Osteoblast (primary cell): ENCODE measurements around the gene FFAR3. TPM values are rescaled to one million over a fixed set of nuclear protein-coding genes. Genes with fewer than 3 reads are reported as not detected.
"Not testable (repeated sequence)": the region's sequence is repeated elsewhere in the genome, so short reads cannot be mapped to it uniquely, and the experiment has no call there.

ENCODE experiments used
- DNase-seq: peaks from one replicate; pipeline ENCODE4 v3.0.0; 2011; ENCODE audit warnings: low spot score, mixed read lengths; ENCODE audit not compliant: insufficient read length; ENCODE audit errors: missing footprints
- H2AFZ ChIP-seq: 2 replicates; pipeline ENCODE4 v1.6.0; 2011; ENCODE audit warnings: mild to moderate bottlenecking, low read length
- H3K27ac ChIP-seq: 2 replicates; pipeline ENCODE4 v1.5.1; 2011; ENCODE audit warnings: mild to moderate bottlenecking, low read depth, low read length, moderate library complexity
- H3K27me3 ChIP-seq: 2 replicates; pipeline ENCODE4 v1.6.0; 2012; ENCODE audit warnings: mild to moderate bottlenecking, control low read depth, inconsistent platforms, low read length, moderate library complexity; ENCODE audit not compliant: insufficient read depth
- H3K36me3 ChIP-seq: 2 replicates; pipeline ENCODE4 v1.5.1; 2011; ENCODE audit warnings: mild to moderate bottlenecking, low read length, control low read depth, moderate library complexity; ENCODE audit not compliant: insufficient read depth
- H3K4me1 ChIP-seq: 2 replicates; pipeline ENCODE4 v1.5.1; 2011; ENCODE audit warnings: mild to moderate bottlenecking, low read length, control low read depth, moderate library complexity; ENCODE audit not compliant: insufficient read depth
- H3K4me2 ChIP-seq: 2 replicates; pipeline ENCODE4 v1.6.0; 2011; ENCODE audit warnings: mild to moderate bottlenecking, low read length; ENCODE audit not compliant: insufficient read depth
- H3K4me3 ChIP-seq: fragments of 200-600 bp; sonication (generic); 3 replicates; pipeline ENCODE4 v1.5.1; 2012; ENCODE audit warnings: mild to moderate bottlenecking, low read length, inconsistent platforms; ENCODE audit not compliant: insufficient read depth
- H3K79me2 ChIP-seq: 2 replicates; pipeline ENCODE4 v1.6.0; 2012; ENCODE audit warnings: mild to moderate bottlenecking, low read length, control low read depth, inconsistent platforms; ENCODE audit not compliant: insufficient read depth
- H3K9me3 ChIP-seq: 2 replicates; pipeline ENCODE4 v1.5.1; 2011; ENCODE audit warnings: low read depth, low read length, control low read depth
- H4K20me1 ChIP-seq: 2 replicates; pipeline ENCODE4 v1.6.0; 2012; ENCODE audit warnings: mild to moderate bottlenecking, low read length, control low read depth; ENCODE audit not compliant: insufficient read depth
- CTCF ChIP-seq: IDR thresholded peaks from 2 replicates; pipeline ENCODE4 v1.5.1; 2011; ENCODE audit warnings: mild to moderate bottlenecking, low read depth, low read length, moderate library complexity; ENCODE audit errors: extremely low read depth
- total RNA-seq: library from RNA; depleted of rRNA; stranded (reverse); fragments of >200 nt; gene quantifications from 2 replicates; pipeline ENCODE4 v1.2.3, GENCODE V29; 2012

The FFAR3 gene
- total RNA-seq, 1 donor = not detected

- Histone ChIP-seq H3K9me3 (no peaks in the 10 kb centered on the region), H3K4me1 (no peaks in the 10 kb centered on the region), H3K27me3 (no peaks in the 10 kb centered on the region), H2AFZ (no peak overlapping the region), H3K4me3 (no peak overlapping the region), H3K79me2 (no peaks in the 10 kb centered on the region), H3K4me2 (no peak overlapping the region), H4K20me1 (no peaks in the 10 kb centered on the region), H3K36me3 (no peaks in the 10 kb centered on the region), H3K27ac (no peak overlapping the region)
- TF ChIP-seq CTCF = no peak
- no peak for DNase-seq
Observed at GRCh38 chr19:35373492-35373891, 15.2 kb downstream of the FFAR3 start.

- not testable (repeated sequence) for H3K27me3 ChIP-seq, H3K4me3 ChIP-seq, H3K4me1 ChIP-seq, H3K4me2 ChIP-seq, DNase-seq, H3K36me3 ChIP-seq, H4K20me1 ChIP-seq, H3K79me2 ChIP-seq, H2AFZ ChIP-seq, H3K9me3 ChIP-seq, H3K27ac ChIP-seq
Observed at GRCh38 chr19:35374031-35374430, 15.8 kb downstream of the FFAR3 start.

- Histone ChIP-seq H3K4me2 (no peak overlapping the region), H3K27ac (no peak overlapping the region), H3K79me2 (no peaks in the 10 kb centered on the region), H2AFZ (no peak overlapping the region), H4K20me1 (no peaks in the 10 kb centered on the region), H3K4me1 (no peaks in the 10 kb centered on the region), H3K4me3 (no peak overlapping the region), H3K9me3 (no peaks in the 10 kb centered on the region), H3K36me3 (no peaks in the 10 kb centered on the region), H3K27me3 (no peaks in the 10 kb centered on the region)
- TF ChIP-seq CTCF = no peak
- no peak for DNase-seq
Observed at GRCh38 chr19:35375505-35376307, 17.4 kb downstream of the FFAR3 start.

- H3K4me1 ChIP-seq = no peaks in the 10 kb centered on the region
- H3K36me3 ChIP-seq = no peaks in the 10 kb centered on the region
Observed at GRCh38 chr19:35377656-35378055, 19.4 kb downstream of the FFAR3 start.

More at GRCh38 chr19:35377656-35378055, 19.4 kb downstream of the FFAR3 start:
- no peak for TF ChIP-seq CTCF
- Histone ChIP-seq H3K27me3 (no peaks in the 10 kb centered on the region), H3K27ac (no peak overlapping the region), H3K79me2 (no peaks in the 10 kb centered on the region), H3K9me3 (no peaks in the 10 kb centered on the region), H3K4me2 (no peak overlapping the region), H3K4me3 (no peak overlapping the region), H4K20me1 (no peaks in the 10 kb centered on the region), H2AFZ (no peak overlapping the region)
- DNase-seq = no peak
